SU-DHL-6 (cell line): ENCODE measurements around the gene SEMA6D.

Source experiments
- CTCF ChIP-seq: fragments of 200-600 bp; sonication (generic); IDR thresholded peaks from one replicate; pipeline ENCODE4 v1.5.1; 2017; ENCODE audit warnings: antibody characterized with exemption, mild to moderate bottlenecking, low read length, moderate library complexity; ENCODE audit not compliant: insufficient read depth, poor library complexity, severe bottlenecking
- EZH2phosphoT487 ChIP-seq: fragments of 200-600 bp; sonication (generic), shearing (Covaris generic); conservative IDR thresholded peaks from 2 replicates; pipeline ENCODE4 v1.6.1; 2018; ENCODE audit warnings: mild to moderate bottlenecking, antibody characterized with exemption, low read length, moderate library complexity, mixed read lengths

DNA sequence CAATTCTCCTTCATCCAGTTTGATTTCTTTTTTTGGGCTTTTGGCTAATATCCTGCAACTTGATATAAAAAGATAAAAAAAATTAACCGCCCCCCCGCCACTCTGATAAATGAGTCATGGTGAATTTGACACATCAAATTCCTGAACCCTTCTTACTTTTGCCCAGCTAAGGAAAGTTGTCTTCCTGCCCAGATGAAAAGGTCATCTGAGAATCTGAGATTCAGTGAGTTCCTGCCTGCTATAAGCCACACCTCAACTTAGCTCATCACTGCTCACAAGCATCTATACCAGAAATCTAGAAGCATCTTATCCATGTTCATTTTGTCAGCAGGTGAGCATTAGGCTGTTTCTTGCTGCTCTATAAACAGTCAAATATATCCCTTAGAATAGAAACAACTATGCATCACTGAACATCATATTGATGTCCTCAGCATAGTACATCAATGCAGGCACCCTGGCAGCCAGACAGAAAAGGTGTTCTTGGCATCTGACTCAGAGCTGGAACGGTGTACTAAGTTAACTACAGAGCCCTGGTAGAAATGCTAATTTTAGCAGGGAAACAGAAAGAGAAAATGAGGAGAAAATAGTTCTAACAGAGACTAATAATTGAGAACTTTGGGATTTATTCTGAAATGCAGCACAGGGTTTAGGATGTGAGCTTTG lies 77.1 kb downstream of the SEMA6D start:
- TF ChIP-seq CTCF, result no peak
- no peak for TF ChIP-seq EZH2phosphoT487
